H1 (cell line): ENCODE measurements around the gene MATK. TPM values are rescaled to one million over a fixed set of nuclear protein-coding genes. Genes with fewer than 3 reads are reported as not detected.
A peak's percentile ranks its signal among the peaks of the same experiment; 100 is the strongest.

ENCODE experiments used
- CTCF ChIA-PET: fragments of 300-600 bp; sonication (Branson Sonifier 250); formaldehyde crosslinking; loops from one replicate; lab custom pipeline; 2021; ENCODE audit not compliant: partially characterized antibody; lab: Charles Lee
- POLR2A ChIA-PET: fragments of 300-600 bp; sonication (Branson Sonifier 250); formaldehyde crosslinking; loops from one replicate; lab custom pipeline; 2021; ENCODE audit warnings: inconsistent platforms; ENCODE audit not compliant: partially characterized antibody; lab: Charles Lee
- DNase-seq, 2 experiments: peaks; one replicate each; pipeline versions ENCODE4 v3.0.0 to v3.0.0-alpha.2; 2010 to 2022; ENCODE audit warnings: low spot score in 2 of 2, low read depth in 1 of 2, mixed read lengths in 1 of 2
- FAIRE-seq: peaks from 2 replicates; lab custom pipeline; 2011; peaks lifted over from hg19 to GRCh38; lab: Jason Lieb, UNC
- H2AFZ ChIP-seq: 2 replicates; pipeline ENCODE4 v1.8.1; 2012; ENCODE audit warnings: low read length, inconsistent platforms
- H2AK5ac ChIP-seq: 2 replicates; pipeline ENCODE4 v1.6.1; 2013; ENCODE audit warnings: low read depth, low read length
- H2BK120ac ChIP-seq: replicated peaks from 2 replicates; pipeline ENCODE3; 2013; ENCODE audit warnings: low read depth, low read length, inconsistent platforms
- H2BK12ac ChIP-seq: 2 replicates; pipeline ENCODE4 v1.6.1; 2013; ENCODE audit warnings: low read depth, low read length
- H2BK15ac ChIP-seq: 2 replicates; pipeline ENCODE4 v1.6.1; 2013; ENCODE audit warnings: low read length
- H2BK20ac ChIP-seq: 2 replicates; pipeline ENCODE4 v1.6.1; 2013; ENCODE audit warnings: low read length
- H2BK5ac ChIP-seq: 2 replicates; pipeline ENCODE4 v1.6.1; 2013; ENCODE audit warnings: low read depth, low read length
- H3K14ac ChIP-seq: 2 replicates; pipeline ENCODE4 v1.6.1; 2013; ENCODE audit warnings: inconsistent platforms; ENCODE audit not compliant: insufficient read length
- H3K18ac ChIP-seq: 2 replicates; pipeline ENCODE4 v1.6.1; 2013; ENCODE audit warnings: low read length; ENCODE audit errors: extremely low read depth
- H3K23ac ChIP-seq: 2 replicates; pipeline ENCODE4 v1.6.1; 2013; ENCODE audit warnings: inconsistent platforms; ENCODE audit not compliant: insufficient read length
- H3K23me2 ChIP-seq: 2 replicates; pipeline ENCODE4 v1.6.1; 2013; ENCODE audit warnings: low read depth, low read length
- H3K27ac ChIP-seq: 2 replicates; pipeline ENCODE4 v1.6.1; 2011; ENCODE audit warnings: low read depth, low read length, inconsistent platforms
- H3K27me3 ChIP-seq, 4 experiments: replicated peaks in 1 of 4; 1 replicate in 1 of 4; 2 replicates in 3 of 4; pipeline versions ENCODE4 v1.6.1 to v1.8.1; 2011 to 2013; ENCODE audit warnings: low read length in 3 of 4, mild to moderate bottlenecking in 3 of 4, inconsistent platforms in 2 of 4, mixed read lengths in 2 of 4, moderate library complexity in 1 of 4; ENCODE audit not compliant: control insufficient read depth in 3 of 4, insufficient read depth in 3 of 4; ENCODE audit errors: extremely low read depth in 1 of 4
- H3K36me3 ChIP-seq, 4 experiments: 2 replicates each; pipeline versions ENCODE4 v1.6.1 to v1.8.1; 2011 to 2013; ENCODE audit warnings: mild to moderate bottlenecking in 4 of 4, low read length in 3 of 4, moderate library complexity in 2 of 4, control low read depth in 1 of 4, inconsistent platforms in 1 of 4; ENCODE audit not compliant: insufficient read depth in 4 of 4, control insufficient read depth in 2 of 4
- H3K4ac ChIP-seq: replicated peaks from 2 replicates; pipeline ENCODE3; 2013; ENCODE audit warnings: low read length, low read depth, mixed read lengths, inconsistent platforms; ENCODE audit not compliant: insufficient read length
- H3K4me1 ChIP-seq, 4 experiments: replicated peaks in 1 of 4; 1 replicate in 1 of 4; 2 replicates in 3 of 4; pipeline versions ENCODE4 v1.6.1 to v1.8.1; 2011 to 2013; ENCODE audit warnings: low read length in 3 of 4, inconsistent platforms in 2 of 4, mixed read lengths in 1 of 4; ENCODE audit not compliant: insufficient read depth in 4 of 4, control insufficient read depth in 3 of 4
- H3K4me2 ChIP-seq, 2 experiments: 2 replicates each; pipeline versions ENCODE4 v1.6.1 to v1.8.1; 2011 to 2013; ENCODE audit warnings: low read depth in 2 of 2, low read length in 2 of 2, control low read depth in 1 of 2, inconsistent platforms in 1 of 2, mild to moderate bottlenecking in 1 of 2; ENCODE audit not compliant: insufficient read depth in 1 of 2
- H3K4me3 ChIP-seq, 4 experiments: fragments of 200-600, 300-600 bp in 1 of 4; sonication (generic), shearing (Covaris generic), sonication (Bioruptor Twin) in 1 of 4; 2 replicates each; pipeline versions ENCODE4 v1.5.1 to v1.8.1; 2011 to 2016; ENCODE audit warnings: low read length in 4 of 4, low read depth in 3 of 4, control low read depth in 2 of 4, inconsistent platforms in 2 of 4, mild to moderate bottlenecking in 2 of 4, mixed read lengths in 1 of 4, moderate library complexity in 1 of 4; ENCODE audit not compliant: insufficient read depth in 2 of 4; ENCODE audit errors: extremely low read depth in 1 of 4
- H3K56ac ChIP-seq: replicated peaks from 2 replicates; pipeline ENCODE3; 2013; ENCODE audit warnings: low read depth, mild to moderate bottlenecking, mixed read lengths, low read length, inconsistent platforms; ENCODE audit not compliant: insufficient read length
- H3K79me1 ChIP-seq: 2 replicates; pipeline ENCODE4 v1.6.1; 2013; ENCODE audit warnings: low read depth, low read length, control low read depth
- H3K79me2 ChIP-seq, 2 experiments: 2 replicates each; pipeline versions ENCODE4 v1.6.1 to v1.8.1; 2012 to 2013; ENCODE audit warnings: low read length in 2 of 2, mild to moderate bottlenecking in 2 of 2, inconsistent platforms in 1 of 2; ENCODE audit not compliant: insufficient read depth in 2 of 2, control insufficient read depth in 1 of 2
- H3K9ac ChIP-seq, 4 experiments: replicated peaks in 1 of 4; 1 replicate in 1 of 4; 2 replicates in 3 of 4; pipeline versions ENCODE4 v1.6.1 to v1.8.1; 2011 to 2013; ENCODE audit warnings: low read depth in 3 of 4, low read length in 3 of 4, control low read depth in 2 of 4, mild to moderate bottlenecking in 2 of 4, moderate library complexity in 2 of 4, inconsistent platforms in 1 of 4; ENCODE audit errors: extremely low read depth in 1 of 4
- H3K9me3 ChIP-seq, 2 experiments: 2 replicates each; pipeline versions ENCODE4 v1.6.1 to v1.8.1; 2012 to 2013; ENCODE audit warnings: mild to moderate bottlenecking in 2 of 2, moderate library complexity in 2 of 2, control low read depth in 1 of 2, inconsistent platforms in 1 of 2, low read depth in 1 of 2, low read length in 1 of 2, mixed read lengths in 1 of 2; ENCODE audit not compliant: insufficient read depth in 2 of 2
- H4K20me1 ChIP-seq, 2 experiments: replicated peaks in 1 of 2; 2 replicates each; pipeline versions ENCODE3 to v1.8.1; 2011 to 2013; ENCODE audit warnings: inconsistent platforms in 2 of 2, low read length in 2 of 2, mild to moderate bottlenecking in 1 of 2; ENCODE audit not compliant: insufficient read depth in 2 of 2, control insufficient read depth in 1 of 2
- H4K5ac ChIP-seq: 2 replicates; pipeline ENCODE4 v1.6.1; 2013; ENCODE audit warnings: low read length, low read depth, mixed read lengths, inconsistent platforms; ENCODE audit not compliant: insufficient read length
- H4K8ac ChIP-seq: 2 replicates; pipeline ENCODE4 v1.8.0; 2013; ENCODE audit warnings: mild to moderate bottlenecking, moderate library complexity, low read length, inconsistent platforms; ENCODE audit not compliant: insufficient read depth; ENCODE audit errors: extremely low read depth
- H4K91ac ChIP-seq: replicated peaks from 2 replicates; pipeline ENCODE3; 2013; ENCODE audit warnings: low read length, mixed read lengths, inconsistent platforms; ENCODE audit not compliant: insufficient read length
- CTCF ChIP-seq, 3 experiments: IDR thresholded peaks; 1 replicate in 2 of 3; 2 replicates in 1 of 3; pipeline versions ENCODE4 v1.5.1 to v1.6.1; 2011; ENCODE audit warnings: low read length in 3 of 3, mild to moderate bottlenecking in 3 of 3, inconsistent platforms in 2 of 3, low read depth in 1 of 3, moderate library complexity in 1 of 3; ENCODE audit not compliant: insufficient read depth in 1 of 3; ENCODE audit errors: control extremely low read depth in 1 of 3
- RAD21 ChIP-seq, 2 experiments: IDR thresholded peaks in 1 of 2; conservative IDR thresholded peaks in 1 of 2; 2 replicates each; pipeline ENCODE4 v1.6.1; 2011; ENCODE audit warnings: low read depth in 2 of 2, low read length in 2 of 2, improper control_type of control experiment in 1 of 2, inconsistent platforms in 1 of 2, mild to moderate bottlenecking in 1 of 2, moderate library complexity in 1 of 2
- TBP ChIP-seq: IDR thresholded peaks from 2 replicates; pipeline ENCODE4 v1.6.1; 2011; ENCODE audit warnings: low read depth, low read length, improper control_type of control experiment
- WGBS, 2 experiments: shearing (Covaris generic) in 1 of 2; methylation state at CpG; one replicate each; pipeline versions ENCODE4 v1.1.6 to v1.1.7; 2013 to 2015; ENCODE audit warnings: low lambda C conversion rate in 2 of 2, mixed read lengths in 2 of 2, inconsistent platforms in 1 of 2, low coverage in 1 of 2, missing lambda C conversion rate in 1 of 2; ENCODE audit not compliant: insufficient replicate concordance in 2 of 2, insufficient coverage in 1 of 2, insufficient read length in 1 of 2; ENCODE audit errors: extremely low coverage in 1 of 2, missing lambda C conversion rate in 1 of 2; 5-methylcytosine and 5-hydroxymethylcytosine counted together
- polyA plus RNA-seq, 7 experiments: library from polyadenylated mRNA; depleted of rRNA in 3 of 7; stranded (reverse) in 5 of 7; unstranded in 2 of 7; fragments of >200 nt in 5 of 7; fragments of 200-250 nt in 2 of 7; gene quantifications; 1 replicate in 5 of 7; 2 replicates in 1 of 7; 4 replicates in 1 of 7; pipeline versions ENCODE4 v1.2.1 to v1.2.3, GENCODE V29; 2011 to 2013; ENCODE audit warnings: missing spikeins in 2 of 7, mixed read lengths in 2 of 7
- total RNA-seq: library from RNA; stranded (reverse); fragmentation: NEBNext Ultra II Directional; extraction: Animal tissue kit (Norgen Biotek cat#: 25700); gene quantifications from 2 replicates; pipeline ENCODE4 v1.2.1, GENCODE V29; 2021

The MATK gene
- total and polyA plus RNA-seq, 2 of the 8 experiments (the other 6 are each of a cell fraction or from before 2014, with no cell fraction given): 20.5 to 21.4 TPM

- no peak overlapping the region for H3K4me3 ChIP-seq
- H3K27ac ChIP-seq: no peak overlapping the region
- no peak overlapping the region; the same call in 1 of the 2 replicates for H4K8ac ChIP-seq
- H3K18ac ChIP-seq: no peak overlapping the region
- H3K23ac ChIP-seq: no peak overlapping the region
- no peak overlapping the region for H2BK20ac ChIP-seq
- no peaks in the 10 kb centered on the region for H3K79me2 ChIP-seq
- peaks cover 0 to 5% (median under 1%) of the 10 kb centered on the region in 4 experiments; a peak in 3 of 7 replicates for H3K27me3 ChIP-seq
- H3K79me1 ChIP-seq: no peaks in the 10 kb centered on the region
- peaks cover 0 to 1% of the 10 kb centered on the region in 2 experiments for H4K20me1 ChIP-seq
- CTCF ChIA-PET: interaction anchor here (0.7 to 3.0 kb wide), 12 partner anchors 10 to 231 kb away, joined by 3 to 15 read pairs (median 6); partner anchors contain the start of genes APBA3, ATCAY and MRPL54
- peak in 1 of 2 experiments; percentile 29; a peak in 2 of 4 replicates for TF ChIP-seq RAD21 (IDR thresholded peaks at IDR 0.05 in 1 of 2, conservative IDR thresholded peaks at IDR 0.05 in 1 of 2; ENCODE audit: low read depth in 2 of 2, low read length in 2 of 2)
- TF ChIP-seq TBP: no peak
- TF ChIP-seq CTCF (IDR thresholded peaks at IDR 0.05; ENCODE audit: control extremely low read depth in 1 of 3, insufficient read depth in 1 of 3, low read depth in 1 of 3, low read length in 3 of 3): peak in 1 of 3 experiments; percentile 11; a peak in 2 of 4 replicates
- TF ChIP-seq, all 59 proteins: peak for 2
- no peak overlapping the region for H3K4ac ChIP-seq
- H3K23me2 ChIP-seq: no peaks in the 10 kb centered on the region
- DNase-seq (no peak), FAIRE-seq (no peak)
- no peak overlapping the region for H3K9ac ChIP-seq
- H2AFZ ChIP-seq: no peak overlapping the region
- H4K5ac ChIP-seq: no peak overlapping the region
- no peak overlapping the region for H2BK120ac ChIP-seq
- H2AK5ac ChIP-seq: no peak overlapping the region
- no peaks in the 10 kb centered on the region; a peak in 1 of 7 replicates for H3K4me1 ChIP-seq
- no peak overlapping the region for H2BK5ac ChIP-seq
- POLR2A ChIA-PET: interaction anchor here (1.2 kb wide), 1 partner anchor 27 kb away, joined by 3 read pairs; no protein-coding TSS in a partner anchor
- H2BK12ac ChIP-seq: no peak overlapping the region
- no peaks in the 10 kb centered on the region for H3K9me3 ChIP-seq
- H3K56ac ChIP-seq: no peak overlapping the region
- H4K91ac ChIP-seq: no peak overlapping the region
- no peak overlapping the region for H3K4me2 ChIP-seq
- H2BK15ac ChIP-seq: peak overlapping the region; percentile 61; the same call in 1 of the 2 replicates
- H3K36me3 ChIP-seq: no peaks in the 10 kb centered on the region
- H3K14ac ChIP-seq: no peak overlapping the region
- WGBS, 2 experiments: 91% methylated on average over 23 of the region's 23 CpGs; no CpG with 5 or more reads in 1 of the 2 experiments
These were observed 35.0 kb upstream of the MATK start for GRCh38 chr19:3821156-3821555.
